ENCODE measurements around the gene STX18. TPM values are rescaled to one million over a fixed set of nuclear protein-coding genes. Genes with fewer than 3 reads are reported as not detected.

Gene STX18
- total and polyA plus RNA-seq, 2 donors (not counting 3 experiments of a cell fraction or from before 2014, with no cell fraction given) = 30.7 to 31.2 TPM

- ChIA-PET CTCF (interaction anchor here (0.6 to 0.8 kb wide), 4 partner anchors 20 to 187 kb away, joined by 3 to 5 read pairs (median 4); no protein-coding TSS in a partner anchor), POLR2A (no interaction called here)
- DNase-seq (ENCODE audit: low read depth, low spot score) (no peak), FAIRE-seq (no peak)
- no TSS peak for BruUV-seq (replicated peaks)
- no peaks in the 10 kb centered on the region for H3K9me1 ChIP-seq (replicated peaks; ENCODE audit: control insufficient read depth, extremely low read depth, insufficient read depth, low read length)
- no peaks in the 10 kb centered on the region for H3K9me3 ChIP-seq (replicated peaks; ENCODE audit: control insufficient read depth, insufficient read depth, low read length)
- no peaks in the 10 kb centered on the region for H3K27me3 ChIP-seq (ENCODE audit: control insufficient read depth in 2 of 2, insufficient read depth in 2 of 2, low read length in 2 of 2)
- no peak overlapping the region for H3K9ac ChIP-seq (replicated peaks; ENCODE audit: extremely low read depth, insufficient read depth, low read length)
- no peak overlapping the region for H3K27ac ChIP-seq (ENCODE audit: insufficient read depth, low read depth, low read length)
- no peak for TF ChIP-seq CTCF (IDR thresholded peaks at IDR 0.05; ENCODE audit: extremely low read depth in 1 of 2, insufficient read depth in 1 of 2, low read depth in 1 of 2, low read length in 2 of 2)
- no peak overlapping the region for H3K4me3 ChIP-seq (replicated peaks in 1 of 3; ENCODE audit: insufficient read depth in 1 of 3, low read depth in 1 of 3, low read length in 3 of 3)
- H3K36me3 ChIP-seq (ENCODE audit: control insufficient read depth in 2 of 2, extremely low read depth in 1 of 2, insufficient read depth in 2 of 2, low read length in 2 of 2) = no peaks in the 10 kb centered on the region
- no peak overlapping the region for H3K4me2 ChIP-seq (ENCODE audit: insufficient read depth, low read length)
- no peak overlapping the region for H2AFZ ChIP-seq (ENCODE audit: low read depth, low read length)
- H3K79me2 ChIP-seq (ENCODE audit: control insufficient read depth, insufficient read depth, low read length) = peaks cover 13% of the 10 kb centered on the region
- peaks cover 2% of the 10 kb centered on the region for H4K20me1 ChIP-seq (replicated peaks; ENCODE audit: control insufficient read depth, extremely low read depth, insufficient read depth, low read length)
- H3K4me1 ChIP-seq (ENCODE audit: control insufficient read depth, extremely low read depth, insufficient read depth, low read length) = no peaks in the 10 kb centered on the region
- dilution Hi-C loops (cut with MboI; ENCODE audit: extremely low pct_ligation_motif_present, low sequenced_read_pairs) = no loop called here
- intact Hi-C loops (cut with micrococcal nuclease) = loop anchor here (10.0 kb wide), 1 partner anchor 663 kb away; no protein-coding TSS in a partner anchor
Measured at GRCh38 chr4:4481399-4481994, 60.4 kb downstream of the STX18 start.

GRCh38 chr4:4480685-4481398, 61.0 kb downstream of the STX18 start:
- no peak overlapping the region for H3K9ac ChIP-seq (replicated peaks; ENCODE audit: extremely low read depth, insufficient read depth, low read length)
- DNase-seq (ENCODE audit: low read depth, low spot score) (peak; percentile 13), FAIRE-seq (no peak)
- no peaks in the 10 kb centered on the region for H3K9me3 ChIP-seq (replicated peaks; ENCODE audit: control insufficient read depth, insufficient read depth, low read length)
- no TSS peak for BruUV-seq (replicated peaks)
- H2AFZ ChIP-seq (ENCODE audit: low read depth, low read length) = no peak overlapping the region
- no peak overlapping the region for H3K27ac ChIP-seq (ENCODE audit: insufficient read depth, low read depth, low read length)
- peaks cover 2% of the 10 kb centered on the region for H4K20me1 ChIP-seq (replicated peaks; ENCODE audit: control insufficient read depth, extremely low read depth, insufficient read depth, low read length)
- TF ChIP-seq MYC (IDR thresholded peaks at IDR 0.05; ENCODE audit: low read depth, low read length) (no peak), MAX (IDR thresholded peaks at IDR 0.05; ENCODE audit: insufficient read depth, insufficient read length) (no peak), GATA2 (IDR thresholded peaks at IDR 0.05; ENCODE audit: insufficient read depth, insufficient read length, low read depth, low read length) (no peak), JUN (IDR thresholded peaks at IDR 0.05; ENCODE audit: borderline replicate concordance, insufficient read depth, insufficient read length, low read depth) (no peak), POLR2AphosphoS5 (IDR thresholded peaks at IDR 0.05; ENCODE audit: insufficient read depth, low read depth, low read length) (no peak), FOS (IDR thresholded peaks at IDR 0.05; ENCODE audit: borderline replicate concordance, insufficient read depth, low read length) (no peak), CTCF (IDR thresholded peaks at IDR 0.05; ENCODE audit: extremely low read depth in 1 of 2, insufficient read depth in 1 of 2, low read depth in 1 of 2, low read length in 2 of 2) (peak in 1 of 2 donors; percentile 19)
- no peaks in the 10 kb centered on the region for H3K4me1 ChIP-seq (ENCODE audit: control insufficient read depth, extremely low read depth, insufficient read depth, low read length)
- POLR2A ChIA-PET = no interaction called here
- peaks cover 13% of the 10 kb centered on the region for H3K79me2 ChIP-seq (ENCODE audit: control insufficient read depth, insufficient read depth, low read length)
- H3K4me3 ChIP-seq (replicated peaks in 1 of 3; ENCODE audit: insufficient read depth in 1 of 3, low read depth in 1 of 3, low read length in 3 of 3) = no peak overlapping the region
- CTCF ChIA-PET = interaction anchor here (0.6 to 0.8 kb wide), 4 partner anchors 19 to 188 kb away, joined by 3 to 5 read pairs (median 4); no protein-coding TSS in a partner anchor
- dilution Hi-C loops (cut with MboI; ENCODE audit: extremely low pct_ligation_motif_present, low sequenced_read_pairs) (no loop called here), intact Hi-C loops (cut with micrococcal nuclease) (loop anchor here (10.0 kb wide), 1 partner anchor 664 kb away; no protein-coding TSS in a partner anchor)
- H3K36me3 ChIP-seq (ENCODE audit: control insufficient read depth in 2 of 2, extremely low read depth in 1 of 2, insufficient read depth in 2 of 2, low read length in 2 of 2) = no peaks in the 10 kb centered on the region
- no peak overlapping the region for H3K4me2 ChIP-seq (ENCODE audit: insufficient read depth, low read length)
- no peaks in the 10 kb centered on the region for H3K9me1 ChIP-seq (replicated peaks; ENCODE audit: control insufficient read depth, extremely low read depth, insufficient read depth, low read length)
- no peaks in the 10 kb centered on the region for H3K27me3 ChIP-seq (ENCODE audit: control insufficient read depth in 2 of 2, insufficient read depth in 2 of 2, low read length in 2 of 2)
